Fibroblast of lung (primary cell): ENCODE results near the gene RFC5. TPM values are rescaled to one million over a fixed set of nuclear protein-coding genes. Genes with fewer than 3 reads are reported as not detected.
"Not testable (repeated sequence)": the region's sequence is repeated elsewhere in the genome, so short reads cannot be mapped to it uniquely, and the experiment has no call there.

Experiments
- DNase-seq, 2 donors: peaks; one replicate each; pipeline versions ENCODE4 v3.0.0 to v3.0.0-alpha.2; 2010; ENCODE audit warnings: low read depth in 2 of 2
- H2AFZ ChIP-seq: 2 replicates; pipeline ENCODE4 v1.5.1; 2012; ENCODE audit warnings: low read length, control low read depth, inconsistent platforms
- H3K27ac ChIP-seq: 2 replicates; pipeline ENCODE4 v1.5.1; 2011; ENCODE audit warnings: low read length, control low read depth; ENCODE audit not compliant: insufficient read depth
- H3K27me3 ChIP-seq: 2 replicates; pipeline ENCODE4 v1.5.1; 2011; ENCODE audit warnings: mild to moderate bottlenecking, low read length; ENCODE audit not compliant: control insufficient read depth, insufficient read depth
- H3K36me3 ChIP-seq: 2 replicates; pipeline ENCODE4 v1.5.1; 2011; ENCODE audit warnings: low read length; ENCODE audit not compliant: control insufficient read depth, insufficient read depth
- H3K4me1 ChIP-seq: 2 replicates; pipeline ENCODE4 v1.5.1; 2011; ENCODE audit warnings: low read length; ENCODE audit not compliant: control insufficient read depth, insufficient read depth; ENCODE audit errors: extremely low read depth
- H3K4me2 ChIP-seq: 2 replicates; pipeline ENCODE4 v1.5.1; 2011; ENCODE audit warnings: low read length, control low read depth; ENCODE audit not compliant: insufficient read depth; ENCODE audit errors: extremely low read depth
- H3K4me3 ChIP-seq, 4 experiments: fragments of 200-600 bp in 1 of 4; sonication (generic) in 1 of 4; replicated peaks in 1 of 4; 2 replicates each; pipeline ENCODE4 v1.5.1; 2011 to 2016; ENCODE audit warnings: low read length in 4 of 4, low read depth in 3 of 4, mild to moderate bottlenecking in 3 of 4, control low read depth in 2 of 4, inconsistent platforms in 1 of 4, mixed read lengths in 1 of 4; ENCODE audit not compliant: insufficient read depth in 1 of 4; ENCODE audit errors: control extremely low read depth in 1 of 4
- H3K79me2 ChIP-seq: 2 replicates; pipeline ENCODE4 v1.5.1; 2012; ENCODE audit warnings: mild to moderate bottlenecking, low read length, inconsistent platforms; ENCODE audit not compliant: control insufficient read depth, insufficient read depth
- H3K9ac ChIP-seq: 2 replicates; pipeline ENCODE4 v1.5.1; 2011; ENCODE audit warnings: mild to moderate bottlenecking, low read length, control low read depth; ENCODE audit not compliant: insufficient read depth
- H3K9me3 ChIP-seq: 2 replicates; pipeline ENCODE4 v1.5.1; 2012; ENCODE audit warnings: low read depth, low read length; ENCODE audit not compliant: control insufficient read depth, insufficient read depth
- H4K20me1 ChIP-seq: 2 replicates; pipeline ENCODE4 v1.5.1; 2011; ENCODE audit warnings: low read length; ENCODE audit not compliant: control insufficient read depth, insufficient read depth; ENCODE audit errors: extremely low read depth
- EZH2 ChIP-seq: IDR thresholded peaks from 2 replicates; pipeline ENCODE4 v1.5.1; 2012; ENCODE audit warnings: low read length, control low read depth, mild to moderate bottlenecking; ENCODE audit errors: missing control alignments
- polyA plus RNA-seq, 2 donors: library from polyadenylated mRNA; depleted of rRNA in 1 of 2; stranded (reverse) in 1 of 2; unstranded in 1 of 2; fragments of >200 nt; gene quantifications; 2 replicates each; pipeline ENCODE4 v1.2.1, GENCODE V29; 2011 to 2012; ENCODE audit warnings: missing spikeins in 1 of 2
- total RNA-seq: library from RNA; depleted of rRNA; stranded (reverse); fragments of >200 nt; gene quantifications from 2 replicates; pipeline ENCODE4 v1.2.1, GENCODE V29; 2014
- TF ChIP-seq, protein P1 (sequence below), 2 donors: IDR thresholded peaks in 1 of 2; conservative IDR thresholded peaks in 1 of 2; 1 replicate in 1 of 2; 2 replicates in 1 of 2; pipeline ENCODE4 v1.5.1; 2011 to 2012; ENCODE audit warnings: low read length in 2 of 2, control low read depth in 1 of 2, inconsistent platforms in 1 of 2, low read depth in 1 of 2, mild to moderate bottlenecking in 1 of 2

Gene RFC5
- total and polyA plus RNA-seq, 2 donors (not counting 1 experiment from before 2014, with no cell fraction given): 9.8 to 9.9 TPM

DNA sequence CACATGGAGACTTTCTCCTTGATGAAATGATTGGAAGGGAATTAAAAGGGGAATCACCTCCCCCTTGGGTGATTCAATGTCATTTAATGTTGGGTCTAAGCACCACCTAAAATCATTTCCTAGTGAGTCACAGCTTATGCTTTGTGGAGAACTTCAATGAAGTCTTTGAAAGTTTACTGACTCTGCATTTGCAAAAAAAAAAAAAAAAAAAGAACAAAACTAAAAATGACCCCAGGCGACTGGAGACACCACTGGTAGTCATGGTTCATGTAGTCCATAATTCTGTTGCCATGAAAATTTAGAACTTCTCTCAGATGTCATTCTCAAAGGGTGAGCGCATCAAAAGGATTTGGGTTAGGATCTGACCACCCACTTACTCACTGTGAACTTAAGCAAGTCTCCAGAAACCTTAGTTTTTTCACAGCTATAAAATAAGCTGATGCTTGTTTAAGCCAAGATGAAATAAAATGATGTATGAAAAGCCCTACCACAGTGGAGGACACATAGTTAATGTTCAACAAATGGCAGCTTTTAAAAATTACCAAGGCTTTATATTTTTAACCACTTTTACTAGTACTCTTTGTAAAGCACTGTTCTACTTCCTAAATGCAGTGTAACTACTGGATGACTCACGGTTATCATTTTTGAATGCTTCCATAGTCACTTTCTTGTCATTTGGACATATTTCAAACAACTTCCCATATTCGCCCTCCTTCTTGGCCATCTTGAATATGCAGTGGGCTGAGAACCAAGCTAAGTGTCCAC lies 29.6 kb upstream of the RFC5 start:
- H3K4me2 ChIP-seq: peak overlapping the region; percentile 15

GRCh38 chr12:117994551-117995438 lies 21.7 kb upstream of the RFC5 start:
- Histone ChIP-seq H3K9me3 (no peaks in the 10 kb centered on the region), H3K27me3 (no peaks in the 10 kb centered on the region)
- TF ChIP-seq EZH2: no peak
- TF ChIP-seq, protein P1, sequence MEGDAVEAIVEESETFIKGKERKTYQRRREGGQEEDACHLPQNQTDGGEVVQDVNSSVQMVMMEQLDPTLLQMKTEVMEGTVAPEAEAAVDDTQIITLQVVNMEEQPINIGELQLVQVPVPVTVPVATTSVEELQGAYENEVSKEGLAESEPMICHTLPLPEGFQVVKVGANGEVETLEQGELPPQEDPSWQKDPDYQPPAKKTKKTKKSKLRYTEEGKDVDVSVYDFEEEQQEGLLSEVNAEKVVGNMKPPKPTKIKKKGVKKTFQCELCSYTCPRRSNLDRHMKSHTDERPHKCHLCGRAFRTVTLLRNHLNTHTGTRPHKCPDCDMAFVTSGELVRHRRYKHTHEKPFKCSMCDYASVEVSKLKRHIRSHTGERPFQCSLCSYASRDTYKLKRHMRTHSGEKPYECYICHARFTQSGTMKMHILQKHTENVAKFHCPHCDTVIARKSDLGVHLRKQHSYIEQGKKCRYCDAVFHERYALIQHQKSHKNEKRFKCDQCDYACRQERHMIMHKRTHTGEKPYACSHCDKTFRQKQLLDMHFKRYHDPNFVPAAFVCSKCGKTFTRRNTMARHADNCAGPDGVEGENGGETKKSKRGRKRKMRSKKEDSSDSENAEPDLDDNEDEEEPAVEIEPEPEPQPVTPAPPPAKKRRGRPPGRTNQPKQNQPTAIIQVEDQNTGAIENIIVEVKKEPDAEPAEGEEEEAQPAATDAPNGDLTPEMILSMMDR (conservative IDR thresholded peaks at IDR 0.05 in 1 of 2, IDR thresholded peaks at IDR 0.05 in 1 of 2; ENCODE audit: low read depth in 1 of 2, low read length in 2 of 2): no peak

More for the DNA sequence above, 29.6 kb upstream of the RFC5 start:
- no peak overlapping the region for H3K4me3 ChIP-seq
- H3K9me3 ChIP-seq: no peaks in the 10 kb centered on the region
- no peak overlapping the region for H2AFZ ChIP-seq
- no peaks in the 10 kb centered on the region for H3K36me3 ChIP-seq
- H3K9ac ChIP-seq: no peak overlapping the region
- TF ChIP-seq EZH2: no peak
- TF ChIP-seq, protein P1 (conservative IDR thresholded peaks at IDR 0.05 in 1 of 2, IDR thresholded peaks at IDR 0.05 in 1 of 2; ENCODE audit: low read depth in 1 of 2, low read length in 2 of 2): no peak
- peak overlapping the region; percentile 4 for H3K27ac ChIP-seq
- H3K79me2 ChIP-seq: no peaks in the 10 kb centered on the region
- H4K20me1 ChIP-seq: no peaks in the 10 kb centered on the region
- DNase-seq: peak in 1 of 2 donors; percentile 86
- no peaks in the 10 kb centered on the region for H3K4me1 ChIP-seq
- no peaks in the 10 kb centered on the region for H3K27me3 ChIP-seq

DNA sequence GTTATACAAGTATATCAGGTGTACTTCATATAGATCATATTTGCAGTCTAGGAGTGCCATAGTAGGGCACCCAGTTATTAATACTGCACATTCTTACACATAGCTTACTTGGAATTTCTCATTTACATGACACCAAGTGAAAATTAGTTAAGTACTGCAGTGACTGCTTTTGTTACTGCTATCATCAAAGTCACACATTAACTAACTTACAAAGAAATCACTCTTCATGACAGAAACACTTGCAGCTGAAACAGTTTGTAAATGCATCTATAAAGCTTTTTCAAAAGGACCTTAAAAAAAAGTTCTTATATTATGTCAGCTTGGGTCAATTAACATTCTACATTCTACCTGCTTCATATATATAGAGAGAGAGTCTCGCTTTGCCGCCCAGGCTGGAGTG lies 17.8 kb upstream of the RFC5 start:
- DNase-seq: no peak
- Histone ChIP-seq H3K9me3 (no peaks in the 10 kb centered on the region), H3K4me3 (no peak overlapping the region), H2AFZ (no peak overlapping the region), H3K9ac (no peak overlapping the region), H3K27ac (no peak overlapping the region), H3K27me3 (no peaks in the 10 kb centered on the region), H3K36me3 (no peaks in the 10 kb centered on the region), H4K20me1 (no peaks in the 10 kb centered on the region), H3K4me2 (no peak overlapping the region), H3K79me2 (no peaks in the 10 kb centered on the region), H3K4me1 (no peaks in the 10 kb centered on the region)
- no peak for TF ChIP-seq EZH2
- TF ChIP-seq, protein P1 (conservative IDR thresholded peaks at IDR 0.05 in 1 of 2, IDR thresholded peaks at IDR 0.05 in 1 of 2; ENCODE audit: low read depth in 1 of 2, low read length in 2 of 2): no peak

More at GRCh38 chr12:117994551-117995438, 21.7 kb upstream of the RFC5 start:
- no peaks in the 10 kb centered on the region for H3K4me1 ChIP-seq
- no peak overlapping the region for H3K9ac ChIP-seq
- no peak overlapping the region for H3K4me3 ChIP-seq
- H3K4me2 ChIP-seq: no peak overlapping the region
- H3K79me2 ChIP-seq: no peaks in the 10 kb centered on the region
- no peak overlapping the region for H3K27ac ChIP-seq
- H3K36me3 ChIP-seq: no peaks in the 10 kb centered on the region
- no peak for DNase-seq
- H2AFZ ChIP-seq: no peak overlapping the region
- no peaks in the 10 kb centered on the region for H4K20me1 ChIP-seq

DNA sequence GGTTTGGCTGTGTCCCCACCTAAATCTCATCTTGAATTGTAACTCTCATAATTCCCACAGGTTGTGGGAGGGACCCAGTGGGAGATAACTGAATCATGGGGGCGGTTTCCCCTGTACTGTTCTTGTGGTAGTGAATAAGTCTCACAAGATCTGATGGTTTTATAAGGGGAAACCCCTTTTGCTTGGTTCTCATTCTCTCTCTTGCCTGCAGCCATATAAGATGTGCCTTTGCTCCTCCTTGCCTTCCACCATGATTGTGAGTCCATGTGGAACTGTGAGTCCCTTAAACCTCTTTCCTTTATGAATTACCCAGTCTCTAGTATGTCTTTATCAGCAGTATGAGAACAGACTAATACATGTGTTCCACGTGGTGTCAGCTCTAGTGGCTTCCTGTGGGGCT lies 16.7 kb upstream of the RFC5 start:
- H3K9me3 ChIP-seq, H2AFZ ChIP-seq, H3K27me3 ChIP-seq, H3K4me2 ChIP-seq, H3K27ac ChIP-seq, H3K9ac ChIP-seq, H3K4me1 ChIP-seq, H3K79me2 ChIP-seq, H4K20me1 ChIP-seq, H3K4me3 ChIP-seq, DNase-seq, H3K36me3 ChIP-seq: not testable (repeated sequence)
